Prostate gland (tissue), 2 donors: ENCODE measurements around the gene SLC16A10.

Experiments
- POLR2A ChIP-seq: fragments of 450-650 bp; IDR thresholded peaks from one replicate; pipeline ENCODE4 v1.6.1; 2016; ENCODE audit warnings: antibody characterized with exemption, mild to moderate bottlenecking
- TF ChIP-seq, protein P1 (sequence below), 4 experiments: fragments of 200-600 bp in 2 of 4; fragments of 450-650 bp in 2 of 4; sonication (generic) in 2 of 4; IDR thresholded peaks; 1 replicate in 3 of 4; 2 replicates in 1 of 4; pipeline ENCODE4 v1.5.1; 2016 to 2019; ENCODE audit warnings: antibody characterized with exemption in 4 of 4, mild to moderate bottlenecking in 2 of 4, moderate library complexity in 2 of 4

DNA sequence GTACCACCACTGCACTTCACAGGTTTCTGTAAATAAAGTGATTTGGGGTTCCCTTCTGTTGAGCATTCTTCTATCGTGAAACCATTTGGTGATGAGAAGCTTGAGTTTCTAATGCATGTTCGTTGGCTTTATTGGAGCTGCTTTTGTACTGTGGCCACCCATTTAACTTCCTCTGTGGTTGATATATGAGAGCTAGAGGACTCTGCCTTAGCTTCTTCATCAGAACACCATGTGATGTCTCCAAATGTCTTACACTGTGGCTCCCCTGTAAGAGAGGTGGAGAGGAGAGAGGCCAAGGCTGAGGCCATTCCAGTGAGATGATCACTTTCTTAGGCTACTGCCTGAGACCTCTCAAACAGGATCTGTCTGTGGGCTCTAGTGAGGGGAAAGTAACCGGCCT, 114.5 kb downstream of the SLC16A10 start:
- TF ChIP-seq, protein P1, sequence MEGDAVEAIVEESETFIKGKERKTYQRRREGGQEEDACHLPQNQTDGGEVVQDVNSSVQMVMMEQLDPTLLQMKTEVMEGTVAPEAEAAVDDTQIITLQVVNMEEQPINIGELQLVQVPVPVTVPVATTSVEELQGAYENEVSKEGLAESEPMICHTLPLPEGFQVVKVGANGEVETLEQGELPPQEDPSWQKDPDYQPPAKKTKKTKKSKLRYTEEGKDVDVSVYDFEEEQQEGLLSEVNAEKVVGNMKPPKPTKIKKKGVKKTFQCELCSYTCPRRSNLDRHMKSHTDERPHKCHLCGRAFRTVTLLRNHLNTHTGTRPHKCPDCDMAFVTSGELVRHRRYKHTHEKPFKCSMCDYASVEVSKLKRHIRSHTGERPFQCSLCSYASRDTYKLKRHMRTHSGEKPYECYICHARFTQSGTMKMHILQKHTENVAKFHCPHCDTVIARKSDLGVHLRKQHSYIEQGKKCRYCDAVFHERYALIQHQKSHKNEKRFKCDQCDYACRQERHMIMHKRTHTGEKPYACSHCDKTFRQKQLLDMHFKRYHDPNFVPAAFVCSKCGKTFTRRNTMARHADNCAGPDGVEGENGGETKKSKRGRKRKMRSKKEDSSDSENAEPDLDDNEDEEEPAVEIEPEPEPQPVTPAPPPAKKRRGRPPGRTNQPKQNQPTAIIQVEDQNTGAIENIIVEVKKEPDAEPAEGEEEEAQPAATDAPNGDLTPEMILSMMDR (IDR thresholded peaks at IDR 0.05), result no peak
- no peak for TF ChIP-seq POLR2A
